NCI-H1092 (cell line): ENCODE results near the gene CLPTM1L.
"Not testable (repeated sequence)": the region's sequence is repeated elsewhere in the genome, so short reads cannot be mapped to it uniquely, and the experiment has no call there.

Experiments
- DNase-seq: peaks from one replicate; lab custom pipeline; 2025; lab: John Stamatoyannopoulos, UW

The CLPTM1L gene

DNA sequence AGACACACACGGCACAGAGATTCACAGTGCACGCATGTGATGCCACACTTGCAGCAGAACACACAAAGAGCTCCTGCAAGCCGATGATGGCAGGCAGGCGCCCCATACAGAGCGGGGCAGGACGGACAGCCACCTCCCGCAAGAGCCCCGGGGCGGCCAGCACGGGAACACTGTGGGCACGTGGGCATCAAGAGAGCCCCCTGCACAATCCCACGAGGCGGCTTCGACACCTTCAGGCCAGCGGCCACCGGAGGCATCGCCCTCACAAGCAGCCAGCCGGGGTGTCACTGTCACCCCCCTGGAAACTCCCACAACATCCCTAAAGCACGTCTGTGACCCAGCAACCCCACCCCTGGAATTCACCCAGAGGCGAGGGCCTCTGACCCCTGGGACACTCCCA lies 68.0 kb downstream of the CLPTM1L start:
- DNase-seq: no peak

DNA sequence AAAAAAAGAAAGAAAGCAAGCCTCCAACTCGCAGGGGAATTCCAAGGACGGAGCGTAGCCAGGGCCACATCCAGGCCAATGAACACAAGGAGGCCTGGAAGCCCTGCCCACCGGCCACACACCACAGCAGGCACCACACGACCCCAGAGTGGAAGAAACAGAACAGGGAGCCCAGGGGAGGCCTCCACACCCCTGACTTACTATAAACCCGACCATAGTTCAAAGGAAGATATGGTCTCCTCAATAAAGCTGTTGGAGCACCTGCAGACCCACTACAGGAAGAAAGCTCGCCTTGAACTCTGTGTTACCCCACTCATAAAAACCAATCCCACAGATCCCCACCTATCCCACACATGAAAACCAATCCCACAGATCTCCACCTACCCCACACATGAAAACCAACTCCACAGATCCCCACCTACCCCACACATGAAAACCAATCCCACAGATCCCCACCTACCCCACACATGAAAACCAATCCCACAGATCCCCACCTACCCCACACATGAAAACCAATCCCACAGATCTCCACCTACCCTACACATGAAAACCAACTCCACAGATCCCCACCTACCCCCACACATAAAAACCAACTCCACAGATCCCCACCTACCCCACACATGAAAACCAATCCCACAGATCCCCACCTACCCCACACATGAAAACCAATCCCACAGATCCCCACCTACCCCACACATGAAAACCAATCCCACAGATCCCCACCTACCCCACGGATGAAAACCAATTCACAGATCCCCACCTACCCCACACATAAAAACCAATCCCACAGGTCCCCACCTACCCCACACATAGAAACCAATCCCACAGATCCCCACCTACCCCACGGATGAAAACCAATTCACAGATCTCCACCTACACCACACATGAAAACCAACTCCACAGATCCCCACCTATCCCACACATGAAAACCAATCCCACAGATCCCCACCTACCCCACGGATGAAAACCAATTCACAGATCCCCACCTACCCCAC lies 69.2 kb downstream of the CLPTM1L start:
- DNase-seq: not testable (repeated sequence)

DNA sequence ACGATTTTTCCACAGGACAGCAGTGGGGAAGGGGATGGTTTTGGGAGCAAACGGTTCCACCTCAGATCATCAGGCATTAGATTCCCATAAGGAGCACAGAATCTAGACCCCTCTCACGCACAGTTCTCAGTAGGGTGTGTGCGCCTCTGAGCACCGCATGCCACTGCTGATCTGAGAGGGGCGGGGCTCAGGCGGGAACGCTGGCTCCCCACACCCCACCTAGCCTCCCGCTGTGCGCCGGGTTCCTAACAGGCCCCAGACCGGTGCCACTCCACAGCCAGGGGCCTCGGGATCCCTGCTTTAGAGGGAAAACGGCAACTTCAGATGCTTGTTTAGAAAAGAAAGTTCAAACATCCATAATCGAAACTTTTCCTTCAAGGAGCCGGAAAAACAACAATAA lies 70.4 kb downstream of the CLPTM1L start:
- no peak for DNase-seq

DNA sequence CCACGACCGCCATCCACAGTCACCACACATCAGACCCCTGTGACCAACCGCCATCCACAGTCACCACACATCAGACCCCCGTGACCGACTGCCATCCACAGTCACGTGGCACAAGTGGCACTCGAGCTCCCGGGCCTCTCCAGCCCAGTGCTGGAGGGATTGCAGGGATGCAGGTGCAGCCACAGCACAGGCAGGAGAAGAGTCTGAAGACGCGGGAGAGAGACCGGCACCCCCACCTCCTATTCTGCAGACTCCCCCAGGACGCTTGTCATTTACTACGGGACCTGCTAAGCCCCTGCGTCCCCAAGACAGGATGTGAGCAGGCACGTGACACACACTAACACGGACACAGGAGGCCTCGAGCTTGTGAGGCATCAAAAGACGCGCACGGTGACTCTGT lies 71.2 kb downstream of the CLPTM1L start:
- DNase-seq: no peak

DNA sequence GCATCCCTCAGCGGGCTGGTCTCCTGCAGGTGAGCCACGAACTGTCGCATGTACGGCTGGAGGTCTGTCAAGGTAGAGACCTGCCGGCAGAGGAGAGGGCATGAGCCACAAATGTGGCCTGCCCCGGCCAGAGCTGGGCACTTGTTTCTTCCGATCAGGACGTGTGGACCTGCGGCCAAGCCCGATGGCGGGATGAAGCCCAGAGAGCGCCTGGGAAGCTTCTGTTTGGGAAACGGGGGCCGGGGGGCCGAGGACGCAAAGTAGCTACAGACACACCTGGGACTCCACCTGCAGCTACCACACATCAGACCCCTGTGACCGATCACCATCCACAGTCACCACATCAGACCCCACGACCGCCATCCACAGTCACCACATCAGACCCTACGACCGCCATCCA lies 72.7 kb downstream of the CLPTM1L start:
- no peak for DNase-seq

DNA sequence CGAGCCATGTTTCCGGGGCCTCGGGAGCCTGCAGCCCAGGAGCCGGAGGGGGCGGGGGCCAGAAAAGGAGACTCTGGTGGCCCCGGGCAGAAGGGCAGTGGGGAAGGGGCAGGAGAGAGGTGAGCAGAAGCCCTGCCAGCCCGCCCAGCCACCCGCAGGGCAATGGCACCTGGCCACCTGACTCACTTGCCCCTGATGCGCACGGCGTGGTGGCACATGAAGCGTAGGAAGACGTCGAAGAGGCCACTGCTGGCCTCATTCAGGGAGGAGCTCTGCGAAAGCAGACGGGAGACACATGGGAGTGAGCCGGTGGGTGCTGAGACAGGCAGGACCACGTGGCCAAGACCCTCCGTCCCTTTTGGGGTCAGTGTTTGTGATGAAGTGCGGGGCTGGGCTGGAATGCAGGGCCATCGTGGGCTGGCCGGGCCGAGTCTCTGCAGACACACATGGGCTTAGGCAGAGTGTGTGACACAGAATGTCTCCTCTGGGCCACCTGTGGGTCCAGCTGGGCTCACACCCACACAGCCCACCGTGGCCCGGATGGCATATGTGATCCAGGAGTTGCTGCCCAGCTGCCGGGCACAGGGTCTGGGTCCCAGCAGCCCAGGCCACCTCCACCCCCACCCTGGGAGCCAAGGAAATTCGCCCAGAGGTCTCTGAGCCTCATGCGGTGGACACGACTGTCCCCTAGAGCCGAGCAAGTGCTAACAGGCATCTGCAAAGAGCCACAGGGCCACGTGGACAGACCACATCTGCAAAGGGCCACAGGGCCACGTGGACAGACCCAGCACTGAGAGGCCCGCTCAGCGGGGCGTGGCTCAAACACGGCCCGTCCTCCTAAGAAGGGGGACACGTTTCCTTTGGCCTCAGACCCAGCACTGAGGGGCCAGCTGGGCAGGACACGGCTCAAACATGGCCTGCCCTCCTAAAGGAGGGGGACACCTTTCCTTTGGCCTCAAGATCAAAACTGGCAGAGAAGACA lies 73.7 kb downstream of the CLPTM1L start:
- no peak for DNase-seq

DNA sequence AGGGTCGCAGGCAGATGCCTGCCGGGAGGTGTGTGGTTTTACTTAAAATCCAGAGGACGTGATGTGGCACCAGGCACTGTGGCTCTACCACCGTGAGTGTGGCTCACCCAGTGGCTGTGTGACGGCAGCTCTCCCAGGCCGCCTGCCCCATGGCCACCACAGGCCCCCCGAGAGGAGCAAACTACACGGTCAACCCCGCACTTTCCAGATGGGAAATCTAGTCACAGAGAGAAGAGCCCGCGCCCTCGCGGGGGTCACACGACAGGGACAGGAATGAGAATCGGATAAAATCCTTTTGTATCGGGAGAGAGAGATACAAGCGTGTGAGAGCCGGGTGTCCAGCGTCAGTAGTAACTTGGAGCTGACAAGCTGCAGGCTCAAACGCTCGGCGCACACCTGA lies 74.5 kb downstream of the CLPTM1L start:
- no peak for DNase-seq

DNA sequence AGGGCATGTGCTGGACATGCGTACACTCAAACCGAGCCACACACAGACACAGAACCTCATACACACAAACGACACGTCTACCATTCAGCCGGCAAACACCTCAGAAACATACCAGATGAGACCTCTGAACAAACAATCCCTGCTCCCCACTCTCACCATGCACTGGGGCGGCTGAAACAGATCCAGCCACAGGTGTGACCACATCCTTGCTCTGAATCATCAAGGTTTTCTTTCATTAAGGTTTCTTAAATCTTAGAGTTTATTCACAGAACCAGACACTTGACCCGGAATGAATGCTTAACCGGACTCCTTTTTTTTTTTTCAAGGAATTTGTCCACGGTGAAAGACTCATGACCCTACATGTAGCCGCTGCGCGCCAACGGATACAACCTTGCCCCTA lies 76.2 kb downstream of the CLPTM1L start:
- DNase-seq: no peak

DNA sequence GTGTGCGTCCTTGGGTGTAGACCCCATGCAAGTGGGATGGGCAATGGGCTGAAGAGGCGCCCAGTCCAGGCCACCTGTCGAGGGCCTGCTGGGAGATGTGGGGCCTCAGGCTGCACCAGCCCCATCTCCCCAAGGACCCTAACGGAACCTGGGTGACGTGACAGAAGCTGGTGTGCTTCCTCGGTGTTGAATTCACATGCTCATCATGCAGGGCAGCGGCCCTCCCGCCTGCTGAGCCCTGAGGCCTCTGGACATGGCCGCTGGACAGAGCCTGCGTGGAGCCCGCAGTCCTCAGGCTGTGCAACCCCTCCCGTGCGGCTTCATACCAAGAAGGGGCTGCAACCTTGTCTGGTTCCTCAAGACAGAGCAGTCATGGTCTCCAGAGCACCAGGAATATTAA lies 76.8 kb downstream of the CLPTM1L start:
- no peak for DNase-seq
